Coronary artery (tissue), 2 donors: ENCODE measurements around the gene STRIP1.

Source experiments
- DNase-seq: peaks from one replicate; pipeline ENCODE4 v3.0.0-alpha.2; 2017; ENCODE audit warnings: low spot score
- H3K27ac ChIP-seq, 2 donors: fragments of 200-600 bp; sonication (generic); one replicate each; pipeline ENCODE4 v1.5.1; 2016 to 2019
- H3K4me3 ChIP-seq: fragments of 200-600 bp; sonication (generic); 2 replicates; pipeline ENCODE4 v1.5.1; 2016; ENCODE audit warnings: mild to moderate bottlenecking, moderate library complexity
- CTCF ChIP-seq: fragments of 200-600 bp; sonication (generic); IDR thresholded peaks from one replicate; pipeline ENCODE4 v1.5.1; 2019; ENCODE audit warnings: antibody characterized with exemption

STRIP1 gene

DNA sequence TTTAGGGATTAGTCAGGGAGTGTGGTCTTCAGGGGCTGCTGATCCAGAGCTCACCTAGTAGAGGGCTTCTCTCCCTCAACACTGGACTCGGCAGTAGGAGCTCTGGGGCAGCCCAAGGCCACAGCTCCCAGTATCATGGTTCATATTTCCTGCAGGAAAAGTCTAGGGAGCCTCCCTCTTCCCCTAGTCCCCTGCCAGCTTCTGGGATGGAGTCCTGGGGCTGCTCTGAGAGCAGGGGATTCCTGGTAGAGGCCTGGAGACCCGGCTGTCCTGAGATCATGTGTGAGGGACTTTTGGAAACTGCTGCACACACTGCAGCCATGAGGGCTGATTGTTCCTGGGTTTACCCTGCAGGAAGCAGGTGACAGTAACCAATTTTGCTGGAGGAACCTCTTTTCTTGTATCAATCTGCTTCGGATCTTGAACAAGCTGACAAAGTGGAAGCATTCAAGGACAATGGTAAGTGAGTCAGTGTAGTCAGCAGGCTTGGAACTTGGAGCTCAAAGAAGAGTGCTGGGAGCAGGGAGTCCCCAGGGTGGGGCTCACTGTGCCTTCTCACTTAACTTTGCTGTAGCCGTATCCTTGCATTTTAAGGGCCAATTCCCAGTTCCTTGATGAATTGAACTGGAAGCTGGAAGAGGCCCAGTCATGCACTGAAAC lies 16.3 kb downstream of the STRIP1 start:
- Histone ChIP-seq H3K4me3 (no peak overlapping the region), H3K27ac (peak overlapping the region in 1 of 2 donors; percentile 22)
- DNase-seq = no peak
- no peak for TF ChIP-seq CTCF

GRCh38 chr1:110051262-110051648 lies 16.8 kb downstream of the STRIP1 start:
- DNase-seq = no peak
- TF ChIP-seq CTCF = no peak
- Histone ChIP-seq H3K4me3 (no peak overlapping the region), H3K27ac (no peak overlapping the region)

GRCh38 chr1:110053552-110054428 lies 19.4 kb downstream of the STRIP1 start:
- DNase-seq = no peak
- TF ChIP-seq CTCF = peak; percentile 81

DNA sequence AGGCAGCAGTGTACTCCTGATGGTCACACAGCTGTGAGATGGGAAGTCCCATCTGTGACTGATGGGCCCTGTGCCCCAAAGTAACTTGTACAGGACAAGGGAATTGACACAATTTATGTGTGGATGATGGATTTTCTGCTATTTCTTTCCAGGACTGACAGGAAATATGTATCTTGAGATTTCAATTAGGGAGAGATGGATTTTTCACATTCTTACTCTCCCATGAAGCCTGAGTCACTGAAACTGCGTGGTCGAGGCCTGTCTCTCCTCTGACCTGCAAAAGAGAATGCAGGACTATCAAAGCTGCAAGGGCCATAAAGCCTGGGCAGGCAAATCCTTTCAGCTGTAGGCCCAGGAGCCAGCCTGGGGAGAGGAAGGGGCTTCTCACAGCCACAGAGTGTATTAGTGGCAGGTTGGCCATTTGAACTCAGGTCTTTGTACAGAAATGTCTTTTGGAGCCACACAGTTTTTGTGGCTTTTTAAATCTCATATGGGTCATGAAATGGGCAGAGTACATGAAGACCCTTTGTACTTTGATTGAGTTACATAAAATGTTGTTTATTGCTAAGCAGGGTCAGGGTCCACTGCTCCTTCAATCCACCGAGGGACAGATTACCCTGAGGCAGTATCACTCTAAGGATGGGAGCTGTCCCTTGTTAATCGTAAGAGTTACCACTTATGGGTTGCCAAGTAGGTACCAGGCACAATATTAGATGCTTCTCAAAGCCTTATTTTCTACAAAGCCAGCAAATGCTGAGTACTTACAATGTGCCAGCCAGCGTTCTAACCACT lies 21.3 kb downstream of the STRIP1 start:
- no peak for TF ChIP-seq CTCF
- DNase-seq = no peak
- Histone ChIP-seq H3K27ac (no peak overlapping the region), H3K4me3 (no peak overlapping the region)

More at GRCh38 chr1:110053552-110054428, 19.4 kb downstream of the STRIP1 start:
- Histone ChIP-seq H3K4me3 (no peak overlapping the region), H3K27ac (no peak overlapping the region)

DNA sequence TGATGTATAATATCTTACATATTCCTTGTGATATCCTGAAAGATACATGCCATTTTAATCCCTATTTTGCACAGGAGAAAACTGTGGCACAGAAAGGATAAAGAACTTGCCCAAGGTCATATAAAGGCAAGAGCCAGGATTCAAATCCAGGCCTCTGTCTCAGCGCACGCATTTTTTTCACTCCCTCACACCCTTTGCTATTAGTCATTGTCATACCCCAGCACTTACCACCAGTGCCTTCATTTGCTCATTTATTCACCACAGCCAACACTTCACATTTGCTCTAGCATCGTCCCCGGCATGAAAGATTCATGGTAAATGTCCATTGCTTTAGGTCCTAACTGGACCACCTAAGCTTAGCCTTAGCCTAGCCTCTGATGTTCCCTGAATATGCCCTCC lies 21.9 kb downstream of the STRIP1 start:
- TF ChIP-seq CTCF = no peak
- H3K27ac ChIP-seq = no peak overlapping the region
- H3K4me3 ChIP-seq = no peak overlapping the region
- DNase-seq = no peak

DNA sequence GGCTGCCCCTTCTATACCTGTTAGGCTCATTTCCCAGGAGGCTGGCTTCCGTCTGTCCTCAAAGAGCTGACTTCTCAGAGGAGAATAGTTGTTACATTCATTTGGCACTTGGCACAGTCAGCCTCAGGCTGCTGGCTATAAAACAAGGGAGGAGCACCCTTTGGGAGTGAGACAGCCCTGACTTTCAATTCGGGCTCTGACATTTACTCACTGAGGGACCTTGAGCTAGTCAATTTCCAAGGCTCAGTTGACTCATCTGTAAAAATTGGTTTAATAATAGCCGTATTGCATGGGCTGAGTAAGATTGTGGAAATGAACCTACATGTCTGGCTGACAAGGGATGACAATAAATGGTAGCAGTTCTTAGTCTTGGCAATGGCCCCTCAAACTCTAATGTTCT lies 22.4 kb downstream of the STRIP1 start:
- H3K27ac ChIP-seq = no peak overlapping the region
- H3K4me3 ChIP-seq = no peak overlapping the region
- DNase-seq = no peak
- TF ChIP-seq CTCF = no peak
